Activated CD4-positive, alpha-beta memory T cell treated with anti-CD3 and anti-CD28 coated beads for 36 hours (primary cell): ENCODE results near the gene PDPK1. TPM values are rescaled to one million over a fixed set of nuclear protein-coding genes. Genes with fewer than 3 reads are reported as not detected.
A peak's percentile ranks its signal among the peaks of the same experiment; 100 is the strongest.

Source experiments
- CTCF ChIA-PET: fragments of 350-600 bp; sonication (Branson Sonifier 250); formaldehyde crosslinking; loops from one replicate; lab custom pipeline; 2021; ENCODE audit warnings: antibody characterized with exemption, inconsistent platforms; lab: Charles Lee
- POLR2A ChIA-PET: fragments of 350-600 bp; sonication (Branson Sonifier 250); formaldehyde crosslinking; loops from one replicate; lab custom pipeline; 2021; ENCODE audit warnings: antibody characterized with exemption; lab: Charles Lee
- DNase-seq: peaks from one replicate; pipeline ENCODE4 v3.0.0-alpha.2; 2020
- H3K27ac Mint-ChIP-seq: one replicate; pipeline ENCODE4 v1.8.0; 2021; ENCODE audit warnings: mixed read lengths
- H3K27me3 Mint-ChIP-seq: one replicate; pipeline ENCODE4 v1.8.0; 2021; ENCODE audit warnings: mixed read lengths
- H3K36me3 Mint-ChIP-seq: one replicate; pipeline ENCODE4 v1.8.0; 2021; ENCODE audit warnings: mixed read lengths
- H3K4me1 Mint-ChIP-seq: one replicate; pipeline ENCODE4 v1.8.0; 2021; ENCODE audit warnings: low read depth, mixed read lengths
- H3K4me3 Mint-ChIP-seq: one replicate; pipeline ENCODE4 v1.8.0; 2021; ENCODE audit warnings: mild to moderate bottlenecking, mixed read lengths
- H3K9me3 Mint-ChIP-seq: one replicate; pipeline ENCODE4 v1.8.0; 2021; ENCODE audit warnings: mixed read lengths
- intact Hi-C: fragments of 100-400 bp; cut with micrococcal nuclease; formaldehyde crosslinking; loops from one replicate; pipeline ENCODE4 v1.15.1; 2023
- total RNA-seq, 2 experiments: library from RNA; stranded (reverse); gene quantifications; one replicate each; pipeline ENCODE4 v1.2.3, GENCODE V29; 2021

Gene PDPK1
- total RNA-seq, 2 experiments from 2014 or later = 42.5 to 42.9 TPM

- CTCF ChIA-PET = no interaction called here
- Mint-ChIP-seq H3K27me3 (no peaks in the 10 kb centered on the region), H3K36me3 (no peaks in the 10 kb centered on the region), H3K4me3 (no peak overlapping the region), H3K4me1 (no peaks in the 10 kb centered on the region), H3K9me3 (no peaks in the 10 kb centered on the region), H3K27ac (no peak overlapping the region)
- POLR2A ChIA-PET = interaction anchor here (0.7 kb wide), 1 partner anchor 24 kb away, joined by 3 read pairs; the partner anchor contains the start of gene TBC1D24
- intact Hi-C loops = no loop called here
- DNase-seq = no peak
Observed at GRCh38 chr16:2498531-2499253, 39.1 kb upstream of the PDPK1 start.

GRCh38 chr16:2499454-2499853 lies 38.4 kb upstream of the PDPK1 start:
- Mint-ChIP-seq H3K4me1 (no peaks in the 10 kb centered on the region), H3K36me3 (no peaks in the 10 kb centered on the region), H3K4me3 (no peak overlapping the region), H3K27me3 (no peaks in the 10 kb centered on the region), H3K27ac (no peak overlapping the region), H3K9me3 (no peaks in the 10 kb centered on the region)
- CTCF ChIA-PET = interaction anchor here (1.0 to 2.9 kb wide), 2 partner anchors 40 to 305 kb away, joined by 3 to 21 read pairs; partner anchors contain the start of gene TEDC2
- POLR2A ChIA-PET = no interaction called here
- DNase-seq = no peak
- intact Hi-C loops = no loop called here

- no peaks in the 10 kb centered on the region for H3K9me3 Mint-ChIP-seq
- intact Hi-C loops = loop anchor here (2.0 to 10.0 kb wide), 2 partner anchors 159 to 305 kb away; partner anchors contain the start of genes ABCA3 and CASKIN1
- POLR2A ChIA-PET = no interaction called here
- no peaks in the 10 kb centered on the region for H3K4me1 Mint-ChIP-seq
- DNase-seq = no peak
- H3K36me3 Mint-ChIP-seq = no peaks in the 10 kb centered on the region
- CTCF ChIA-PET = interaction anchor here (1.0 to 2.9 kb wide), 7 partner anchors 13 to 305 kb away, joined by 3 to 21 read pairs (median 5); partner anchors contain the start of genes ABCA3, CCNF and TEDC2
- H3K27me3 Mint-ChIP-seq = no peaks in the 10 kb centered on the region
- H3K27ac Mint-ChIP-seq = no peak overlapping the region
- H3K4me3 Mint-ChIP-seq = no peak overlapping the region
Observed at GRCh38 chr16:2499890-2500429, 37.9 kb upstream of the PDPK1 start.

- H3K4me3 Mint-ChIP-seq = no peak overlapping the region
- DNase-seq = no peak
- CTCF ChIA-PET = interaction anchor here (0.8 to 2.9 kb wide), 25 partner anchors 8 to 306 kb away, joined by 3 to 21 read pairs (median 4); partner anchors contain the start of genes ABCA3, ATP6V0C, CCNF and CEMP1
- H3K4me1 Mint-ChIP-seq = no peaks in the 10 kb centered on the region
- intact Hi-C loops = loop anchor here (2.0 to 10.0 kb wide), 2 partner anchors 160 to 306 kb away; partner anchors contain the start of genes ABCA3 and CASKIN1
- no peaks in the 10 kb centered on the region for H3K9me3 Mint-ChIP-seq
- H3K27me3 Mint-ChIP-seq = no peaks in the 10 kb centered on the region
- POLR2A ChIA-PET = no interaction called here
- H3K27ac Mint-ChIP-seq = no peak overlapping the region
- no peaks in the 10 kb centered on the region for H3K36me3 Mint-ChIP-seq
Observed at GRCh38 chr16:2500430-2500917, 37.3 kb upstream of the PDPK1 start.

- intact Hi-C loops = loop anchor here (2.0 to 10.0 kb wide), 2 partner anchors 160 to 306 kb away; partner anchors contain the start of genes ABCA3 and CASKIN1
- POLR2A ChIA-PET = interaction anchor here (1.1 kb wide), 1 partner anchor 31 kb away, joined by 3 read pairs; no protein-coding TSS in a partner anchor
- no peak overlapping the region for H3K27ac Mint-ChIP-seq
- CTCF ChIA-PET = interaction anchor here (0.7 to 2.9 kb wide), 29 partner anchors 9 to 307 kb away, joined by 3 to 21 read pairs (median 4); partner anchors contain the start of genes ABCA3, ATP6V0C, CCNF and CEMP1
- DNase-seq = peak; percentile 85
- H3K4me1 Mint-ChIP-seq = no peaks in the 10 kb centered on the region
- H3K4me3 Mint-ChIP-seq = no peak overlapping the region
- no peaks in the 10 kb centered on the region for H3K27me3 Mint-ChIP-seq
- no peaks in the 10 kb centered on the region for H3K9me3 Mint-ChIP-seq
- no peaks in the 10 kb centered on the region for H3K36me3 Mint-ChIP-seq
Observed at GRCh38 chr16:2500918-2501750, 36.7 kb upstream of the PDPK1 start.

- no peak for DNase-seq
- intact Hi-C loops = loop anchor here (2.0 to 10.0 kb wide), 2 partner anchors 161 to 307 kb away; partner anchors contain the start of genes ABCA3 and CASKIN1
- Mint-ChIP-seq H3K36me3 (no peaks in the 10 kb centered on the region), H3K27ac (no peak overlapping the region), H3K4me3 (no peak overlapping the region), H3K4me1 (no peaks in the 10 kb centered on the region), H3K27me3 (no peaks in the 10 kb centered on the region), H3K9me3 (no peaks in the 10 kb centered on the region)
- POLR2A ChIA-PET = interaction anchor here (1.1 kb wide), 1 partner anchor 32 kb away, joined by 3 read pairs; no protein-coding TSS in a partner anchor
- CTCF ChIA-PET = interaction anchor here (0.7 to 2.9 kb wide), 18 partner anchors 10 to 308 kb away, joined by 3 to 21 read pairs (median 5); partner anchors contain the start of genes ATP6V0C, CCNF, CEMP1 and E4F1
Observed at GRCh38 chr16:2501946-2502895, 35.6 kb upstream of the PDPK1 start.

- H3K27ac Mint-ChIP-seq = no peak overlapping the region
- no peak overlapping the region for H3K4me3 Mint-ChIP-seq
- CTCF ChIA-PET = no interaction called here
- no peaks in the 10 kb centered on the region for H3K36me3 Mint-ChIP-seq
- intact Hi-C loops = loop anchor here (10.0 kb wide), 1 partner anchor 311 kb away; the partner anchor contains the start of gene CASKIN1
- POLR2A ChIA-PET = no interaction called here
- H3K27me3 Mint-ChIP-seq = no peaks in the 10 kb centered on the region
- DNase-seq = no peak
- no peaks in the 10 kb centered on the region for H3K4me1 Mint-ChIP-seq
- no peaks in the 10 kb centered on the region for H3K9me3 Mint-ChIP-seq
Observed at GRCh38 chr16:2505695-2506094, 32.1 kb upstream of the PDPK1 start.

- no peaks in the 10 kb centered on the region for H3K36me3 Mint-ChIP-seq
- POLR2A ChIA-PET = no interaction called here
- no peak overlapping the region for H3K27ac Mint-ChIP-seq
- DNase-seq = no peak
- H3K4me1 Mint-ChIP-seq = no peaks in the 10 kb centered on the region
- intact Hi-C loops = loop anchor here (10.0 kb wide), 1 partner anchor 312 kb away; the partner anchor contains the start of gene CASKIN1
- no peak overlapping the region for H3K4me3 Mint-ChIP-seq
- CTCF ChIA-PET = no interaction called here
- no peaks in the 10 kb centered on the region for H3K27me3 Mint-ChIP-seq
- no peaks in the 10 kb centered on the region for H3K9me3 Mint-ChIP-seq
Observed at GRCh38 chr16:2507052-2507659, 30.7 kb upstream of the PDPK1 start.

- POLR2A ChIA-PET = no interaction called here
- no peaks in the 10 kb centered on the region for H3K4me1 Mint-ChIP-seq
- H3K27me3 Mint-ChIP-seq = no peaks in the 10 kb centered on the region
- H3K27ac Mint-ChIP-seq = no peak overlapping the region
- no peaks in the 10 kb centered on the region for H3K36me3 Mint-ChIP-seq
- no peak for DNase-seq
- no peak overlapping the region for H3K4me3 Mint-ChIP-seq
- CTCF ChIA-PET = no interaction called here
- no peaks in the 10 kb centered on the region for H3K9me3 Mint-ChIP-seq
- intact Hi-C loops = loop anchor here (10.0 kb wide), 1 partner anchor 313 kb away; the partner anchor contains the start of gene CASKIN1
Observed at GRCh38 chr16:2507665-2508064, 30.2 kb upstream of the PDPK1 start.

- intact Hi-C loops = loop anchor here (10.0 kb wide), 1 partner anchor 314 kb away; the partner anchor contains the start of gene CASKIN1
Observed at GRCh38 chr16:2508722-2509400, 29.0 kb upstream of the PDPK1 start.

More at GRCh38 chr16:2508722-2509400, 29.0 kb upstream of the PDPK1 start:
- Mint-ChIP-seq H3K27ac (no peak overlapping the region), H3K27me3 (no peaks in the 10 kb centered on the region), H3K4me3 (no peak overlapping the region), H3K36me3 (peaks cover under 1% of the 10 kb centered on the region), H3K9me3 (no peaks in the 10 kb centered on the region), H3K4me1 (peaks cover 7% of the 10 kb centered on the region)
- ChIA-PET POLR2A (no interaction called here), CTCF (no interaction called here)
- DNase-seq = no peak
